ENCODE data around the gene ATP8B3.
A peak's percentile ranks its signal among the peaks of the same experiment; 100 is the strongest.

ATP8B3 gene

DNA sequence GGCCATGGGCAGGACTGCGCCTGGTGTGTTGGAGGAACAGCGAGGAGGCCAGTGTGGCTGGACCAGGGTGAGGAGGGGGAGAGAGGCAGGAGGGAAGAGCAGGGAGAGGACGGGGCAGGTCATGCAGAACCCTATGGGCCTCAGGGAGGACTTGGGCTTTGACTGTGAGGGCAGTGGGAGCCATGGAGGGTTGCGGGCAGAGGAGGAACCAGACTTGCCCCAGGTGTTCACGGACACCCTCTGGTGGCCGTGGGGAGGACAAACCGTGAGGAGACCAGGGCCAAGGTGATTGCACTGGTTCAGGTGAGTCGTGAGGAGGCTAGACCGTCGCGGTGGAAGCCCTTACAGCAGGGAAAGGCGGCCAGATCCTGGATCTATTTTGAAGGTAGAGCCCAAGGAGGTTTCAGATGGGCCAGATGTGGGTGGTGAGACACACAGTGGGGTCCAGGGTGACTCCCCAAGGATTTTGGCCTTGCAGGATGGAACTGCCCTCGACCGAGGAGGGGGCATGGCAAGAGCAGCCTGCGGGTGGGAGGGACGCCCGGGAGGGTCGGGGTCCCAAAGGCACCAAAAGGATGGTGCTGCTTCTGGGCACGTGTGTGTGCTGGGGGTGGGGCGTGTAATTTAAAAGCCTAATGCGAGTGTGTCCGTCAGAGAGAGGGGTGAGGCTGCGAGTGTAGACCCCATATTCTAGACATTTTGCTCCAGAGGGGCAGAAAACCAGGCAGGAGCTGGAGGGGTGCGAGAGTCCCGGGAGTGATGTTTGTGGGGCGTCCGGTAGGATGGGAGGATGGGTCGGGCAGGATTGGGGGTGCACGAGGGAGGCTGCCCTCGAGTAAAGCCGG is 39.0 kb upstream of the ATP8B3 start:
- DNase-seq (ENCODE audit: extremely low spot score, insufficient read length, low read depth) = no peak
- FAIRE-seq = no peak

DNA sequence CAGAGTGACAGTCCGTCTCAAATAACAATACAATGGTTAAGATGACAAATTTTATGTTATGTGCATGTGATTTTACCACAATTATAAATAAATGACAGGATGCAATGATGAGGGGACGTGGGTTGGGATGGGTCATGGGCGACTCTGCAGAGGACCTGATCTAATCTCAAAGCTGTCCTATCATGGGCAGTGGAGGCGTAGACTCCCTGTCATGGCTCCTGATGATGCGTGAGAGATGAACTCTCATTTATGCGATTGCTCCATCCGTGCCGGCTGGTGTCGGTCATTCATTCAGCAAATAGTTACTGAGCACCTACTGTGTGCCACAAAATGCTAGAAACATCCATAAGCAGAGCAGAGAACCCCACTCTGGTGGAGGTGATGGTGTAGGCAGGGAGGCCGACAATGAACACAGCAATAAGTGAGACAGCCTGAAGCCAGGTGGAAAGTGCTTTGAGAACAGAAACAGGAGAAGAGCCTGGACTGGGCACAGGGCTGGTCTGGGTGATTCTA is 37.9 kb upstream of the ATP8B3 start:
- DNase-seq (ENCODE audit: extremely low spot score, insufficient read length, low read depth) (no peak), FAIRE-seq (no peak)

DNA sequence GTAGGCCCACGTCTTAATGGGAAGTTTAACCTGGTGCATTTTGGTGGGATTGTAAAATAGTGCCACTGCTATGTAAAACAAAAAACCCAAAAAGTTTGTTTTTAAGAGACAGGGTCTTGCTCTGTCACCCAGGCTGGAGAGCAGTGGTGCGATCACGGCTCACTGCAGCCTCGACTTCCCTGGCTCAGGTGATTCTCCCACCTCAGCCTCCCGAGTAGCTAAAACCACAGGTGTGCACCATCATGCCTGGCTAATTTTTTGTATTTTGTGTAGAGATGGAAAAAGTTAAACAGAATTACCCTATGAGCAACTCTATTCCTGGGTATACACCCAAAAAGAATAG is 37.0 kb upstream of the ATP8B3 start:
- DNase-seq (ENCODE audit: extremely low spot score, insufficient read length, low read depth) = no peak
- FAIRE-seq = no peak

GRCh38 chr19:1848399-1849131 is 36.5 kb upstream of the ATP8B3 start, which contains the start of gene REXO1:
TSS of gene REXO1 (minus strand) at chr19:1848483. CDS start at chr19:1848358, 125 bp downstream.
- FAIRE-seq (peak; percentile 99), DNase-seq (ENCODE audit: extremely low spot score, insufficient read length, low read depth) (peak; percentile 79)

GRCh38 chr19:1847684-1848398 is 35.8 kb upstream of the ATP8B3 start:
- DNase-seq (ENCODE audit: extremely low spot score, insufficient read length, low read depth) = no peak

DNA sequence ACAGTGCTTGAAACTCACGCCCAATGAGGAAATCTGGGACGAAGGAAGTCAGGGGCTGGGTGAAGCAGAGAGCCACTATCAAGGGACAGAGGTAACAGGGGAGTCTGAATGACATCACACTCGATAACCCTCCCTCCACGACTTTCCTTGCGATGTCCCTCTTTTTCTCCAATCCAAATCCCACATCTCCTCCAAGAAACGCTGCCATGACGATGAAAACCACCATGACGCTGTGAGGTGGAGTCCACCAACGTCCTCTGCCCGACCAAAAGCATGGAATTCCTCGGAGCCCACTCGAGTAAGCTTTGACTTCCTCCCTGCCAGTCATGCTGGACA is 35.2 kb upstream of the ATP8B3 start:
- peak; percentile 50 for FAIRE-seq

More at GRCh38 chr19:1847684-1848398, 35.8 kb upstream of the ATP8B3 start:
- FAIRE-seq = no peak

GRCh38 chr19:1846517-1847204 is 34.6 kb upstream of the ATP8B3 start:
- DNase-seq (ENCODE audit: extremely low spot score, insufficient read length, low read depth) (no peak), FAIRE-seq (no peak)

More for the DNA sequence above, 35.2 kb upstream of the ATP8B3 start:
- DNase-seq (ENCODE audit: extremely low spot score, insufficient read length, low read depth) = no peak

DNA sequence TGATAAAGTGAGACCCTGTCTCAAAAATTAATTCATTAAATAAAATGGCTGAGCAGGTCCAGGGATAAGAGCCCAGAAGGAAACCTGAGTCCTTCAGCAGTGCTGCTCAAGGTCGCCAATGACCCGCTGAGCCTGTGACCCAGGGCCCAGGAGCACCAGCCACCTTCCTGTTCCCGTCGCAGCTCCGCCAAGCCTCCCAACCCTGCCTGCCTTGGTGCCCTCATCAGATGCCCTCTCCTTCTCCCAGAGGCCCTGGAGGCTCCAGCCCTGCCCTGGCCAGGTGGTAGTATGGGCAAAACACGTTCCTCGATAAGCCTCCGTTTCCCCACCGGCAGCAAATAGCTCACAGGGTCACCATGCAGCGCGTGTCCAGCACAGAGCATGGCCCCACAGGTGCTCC is 33.6 kb upstream of the ATP8B3 start:
- DNase-seq (ENCODE audit: extremely low spot score, insufficient read length, low read depth) (no peak), FAIRE-seq (no peak)

GRCh38 chr19:1845125-1845515 is 33.0 kb upstream of the ATP8B3 start:
- DNase-seq (ENCODE audit: extremely low spot score, insufficient read length, low read depth) (no peak), FAIRE-seq (no peak)

- DNase-seq (ENCODE audit: extremely low spot score, insufficient read length, low read depth) (no peak), FAIRE-seq (no peak)
Observed at GRCh38 chr19:1844513-1845124, 32.5 kb upstream of the ATP8B3 start.

GRCh38 chr19:1843646-1844394 is 31.7 kb upstream of the ATP8B3 start:
- FAIRE-seq = no peak

GRCh38 chr19:1843116-1843515 is 31.0 kb upstream of the ATP8B3 start:
- DNase-seq (ENCODE audit: extremely low spot score, insufficient read length, low read depth) (no peak), FAIRE-seq (no peak)

More at GRCh38 chr19:1843646-1844394, 31.7 kb upstream of the ATP8B3 start:
- DNase-seq (ENCODE audit: extremely low spot score, insufficient read length, low read depth) = no peak

- DNase-seq (ENCODE audit: extremely low spot score, insufficient read length, low read depth) (no peak), FAIRE-seq (no peak)
Observed at GRCh38 chr19:1841209-1841924, 29.3 kb upstream of the ATP8B3 start.

GRCh38 chr19:1840541-1841115 is 28.6 kb upstream of the ATP8B3 start:
- DNase-seq (ENCODE audit: extremely low spot score, insufficient read length, low read depth) (no peak), FAIRE-seq (no peak)

GRCh38 chr19:1839658-1840540 is 27.8 kb upstream of the ATP8B3 start:
- DNase-seq (ENCODE audit: extremely low spot score, insufficient read length, low read depth) (no peak), FAIRE-seq (no peak)

GRCh38 chr19:1837625-1838105 is 25.6 kb upstream of the ATP8B3 start:
- DNase-seq (ENCODE audit: extremely low spot score, insufficient read length, low read depth) (peak; percentile 70), FAIRE-seq (peak; percentile 84)

GRCh38 chr19:1837222-1837565 is 25.1 kb upstream of the ATP8B3 start:
- FAIRE-seq = no peak
- DNase-seq (ENCODE audit: extremely low spot score, insufficient read length, low read depth) = no peak

All from GM18507 (cell line).